ENCODE results near the gene CXorf66.
"Not testable (repeated sequence)": the region's sequence is repeated elsewhere in the genome, so short reads cannot be mapped to it uniquely, and the experiment has no call there.

The CXorf66 gene

GRCh38 chrX:139924696-139925095 lies 40.6 kb downstream of the CXorf66 start:
- no peak for DNase-seq

DNA sequence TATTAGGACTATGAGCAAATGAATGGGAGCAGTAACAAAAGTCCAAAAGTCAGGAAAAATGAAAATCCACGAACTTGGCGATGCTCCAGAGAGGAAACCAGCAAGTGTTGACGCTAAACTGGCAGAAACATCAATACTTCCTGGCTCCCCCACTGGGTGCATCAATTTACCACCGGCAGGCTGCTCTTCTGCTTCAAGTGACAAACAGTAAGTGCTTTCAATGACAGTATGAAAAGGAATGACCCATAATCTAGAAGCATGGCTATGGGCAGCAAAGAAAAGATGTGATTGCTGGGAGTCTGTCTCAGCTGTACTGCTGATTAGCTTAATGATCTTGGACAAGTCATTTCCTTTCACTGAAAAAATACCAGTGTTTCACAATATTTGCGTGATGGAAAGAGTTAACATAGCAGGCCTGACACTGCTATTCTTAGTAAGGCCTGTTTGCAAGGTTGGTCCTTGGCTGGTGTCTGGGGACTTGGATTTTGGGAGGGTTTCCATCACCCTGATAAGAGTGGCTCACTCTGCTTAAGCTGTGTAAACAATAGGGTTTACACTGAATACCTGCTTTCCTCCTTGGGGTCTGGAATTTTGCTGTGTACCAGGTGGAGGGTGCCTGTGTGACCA lies 41.1 kb downstream of the CXorf66 start:
- no peak for DNase-seq

- not testable (repeated sequence) for DNase-seq
These were observed 44.2 kb downstream of the CXorf66 start for GRCh38 chrX:139921142-139921541.

DNA sequence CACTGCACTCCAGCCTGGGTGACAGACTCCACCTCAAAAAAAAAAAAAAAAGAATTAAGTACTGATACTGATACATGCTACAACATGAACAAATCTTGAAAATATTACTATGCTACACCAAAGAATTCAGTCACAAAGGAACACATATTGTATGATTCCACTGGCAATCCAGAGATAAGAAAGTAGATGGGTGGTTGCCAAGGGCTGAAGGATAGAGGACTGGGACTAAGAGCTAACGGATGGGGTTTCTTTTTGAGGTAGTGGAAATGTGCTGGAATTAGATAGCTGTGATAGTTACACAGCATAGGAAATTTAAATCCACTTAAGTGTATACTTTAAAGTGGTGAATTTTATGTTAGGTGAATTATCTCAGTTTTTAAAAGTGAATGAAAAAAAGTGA lies 45.0 kb downstream of the CXorf66 start:
- no peak for DNase-seq

DNA sequence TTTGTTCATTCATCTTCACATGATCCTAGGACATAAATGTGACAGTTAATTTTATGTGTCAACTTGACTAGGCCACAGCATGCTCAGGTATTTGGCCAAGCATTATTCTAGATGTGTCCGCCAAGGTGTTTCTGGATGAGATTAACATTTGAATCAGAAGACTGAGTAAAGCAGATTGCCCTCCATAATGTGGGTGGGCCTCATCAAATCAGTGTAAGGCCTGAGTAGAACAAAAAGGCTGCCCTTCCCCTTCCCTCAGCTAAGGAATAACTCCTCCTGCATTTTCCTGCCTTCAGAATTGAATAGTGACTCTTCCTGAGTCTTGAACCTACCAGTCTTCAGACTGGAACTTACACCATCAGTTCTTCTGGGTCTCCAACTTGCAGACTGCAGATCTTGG lies 50.9 kb downstream of the CXorf66 start:
- DNase-seq = no peak

DNA sequence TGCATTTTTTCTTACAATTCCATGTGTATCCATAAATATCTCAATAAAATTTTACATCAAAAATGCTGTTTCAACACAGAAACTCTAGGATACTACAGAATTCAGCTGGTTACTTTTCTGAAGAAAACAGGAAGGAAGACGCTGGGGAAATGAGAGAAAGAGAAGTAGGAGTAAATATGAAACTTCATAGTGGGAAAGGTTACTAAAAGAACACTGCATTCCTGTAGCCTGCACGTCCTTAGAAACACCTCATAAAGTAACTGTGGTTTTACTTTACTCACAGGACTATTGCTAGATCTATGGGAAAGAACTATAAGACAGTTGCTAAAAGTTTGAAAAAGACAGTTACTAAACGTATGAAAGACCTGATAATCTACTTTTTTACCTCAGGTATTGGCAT lies 55.6 kb downstream of the CXorf66 start:
- no peak for DNase-seq

- no peak for DNase-seq
These were observed 58.2 kb downstream of the CXorf66 start for GRCh38 chrX:139907078-139907477.

DNA sequence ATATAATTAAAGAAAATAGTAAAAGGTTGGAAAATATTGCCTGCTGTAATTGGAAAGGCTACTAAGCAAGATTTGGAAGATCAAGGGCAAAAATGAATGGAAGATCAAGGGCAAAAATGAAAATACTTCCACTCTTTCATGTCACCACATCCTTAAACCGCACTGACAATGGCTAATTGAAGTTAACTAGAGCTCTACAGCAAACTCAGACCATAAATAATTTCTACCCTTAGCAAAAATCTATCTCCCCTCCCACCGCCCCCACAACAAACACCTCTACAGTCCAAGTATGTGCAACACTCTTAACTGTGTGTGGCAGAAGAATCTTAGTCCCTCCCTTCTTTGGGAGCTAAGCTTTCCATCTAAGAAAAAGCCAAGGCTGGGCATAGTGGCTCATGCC lies 59.6 kb downstream of the CXorf66 start:
- no peak for DNase-seq
